Skin of body (tissue), 2 donors: Measurements from ENCODE around the gene CATSPER3. TPM values are rescaled to one million over a fixed set of nuclear protein-coding genes. Genes with fewer than 3 reads are reported as not detected.

Experiments
- DNase-seq: peaks from one replicate; lab custom pipeline; 2025; lab: John Stamatoyannopoulos, UW
- total RNA-seq: library from RNA; depleted of rRNA; stranded (reverse); fragments of >200 nt; gene quantifications from one replicate; pipeline ENCODE4 v1.2.3, GENCODE V29; 2014

The CATSPER3 gene
- total RNA-seq, 1 donor from 2014 or later: not detected

DNA sequence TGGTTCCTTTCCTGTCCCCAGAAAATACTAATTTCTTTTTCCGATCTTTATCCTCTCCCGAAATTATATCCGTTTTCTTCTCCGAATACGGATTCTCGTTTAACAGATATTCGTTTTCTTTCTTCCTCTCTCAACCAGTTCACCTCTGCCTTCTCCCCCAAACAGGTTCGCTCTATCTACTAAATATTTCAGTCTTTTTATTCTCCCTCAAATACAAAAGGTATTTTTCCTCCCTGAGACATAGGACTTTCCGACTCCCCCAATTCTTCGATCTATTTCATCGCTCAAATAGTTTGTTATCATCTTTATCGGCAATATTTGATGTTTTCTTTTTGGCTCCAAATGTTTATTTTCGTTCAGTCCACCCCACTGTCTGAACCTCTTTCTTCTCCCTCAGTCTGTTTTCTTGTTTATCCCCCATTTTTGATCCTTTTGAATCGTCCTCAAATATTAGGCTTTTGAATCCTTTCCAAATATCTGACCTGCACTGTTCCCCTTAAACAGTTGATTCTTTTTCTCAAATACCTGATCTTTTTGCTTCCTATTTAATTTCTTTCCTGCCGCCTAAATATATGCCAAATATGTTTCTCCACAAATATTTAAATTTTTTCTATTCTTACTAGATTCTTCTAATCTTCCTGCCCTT lies 61.9 kb downstream of the CATSPER3 start:
- DNase-seq: no peak

GRCh38 chr5:135030123-135030955 lies 62.6 kb downstream of the CATSPER3 start:
- DNase-seq: no peak

DNA sequence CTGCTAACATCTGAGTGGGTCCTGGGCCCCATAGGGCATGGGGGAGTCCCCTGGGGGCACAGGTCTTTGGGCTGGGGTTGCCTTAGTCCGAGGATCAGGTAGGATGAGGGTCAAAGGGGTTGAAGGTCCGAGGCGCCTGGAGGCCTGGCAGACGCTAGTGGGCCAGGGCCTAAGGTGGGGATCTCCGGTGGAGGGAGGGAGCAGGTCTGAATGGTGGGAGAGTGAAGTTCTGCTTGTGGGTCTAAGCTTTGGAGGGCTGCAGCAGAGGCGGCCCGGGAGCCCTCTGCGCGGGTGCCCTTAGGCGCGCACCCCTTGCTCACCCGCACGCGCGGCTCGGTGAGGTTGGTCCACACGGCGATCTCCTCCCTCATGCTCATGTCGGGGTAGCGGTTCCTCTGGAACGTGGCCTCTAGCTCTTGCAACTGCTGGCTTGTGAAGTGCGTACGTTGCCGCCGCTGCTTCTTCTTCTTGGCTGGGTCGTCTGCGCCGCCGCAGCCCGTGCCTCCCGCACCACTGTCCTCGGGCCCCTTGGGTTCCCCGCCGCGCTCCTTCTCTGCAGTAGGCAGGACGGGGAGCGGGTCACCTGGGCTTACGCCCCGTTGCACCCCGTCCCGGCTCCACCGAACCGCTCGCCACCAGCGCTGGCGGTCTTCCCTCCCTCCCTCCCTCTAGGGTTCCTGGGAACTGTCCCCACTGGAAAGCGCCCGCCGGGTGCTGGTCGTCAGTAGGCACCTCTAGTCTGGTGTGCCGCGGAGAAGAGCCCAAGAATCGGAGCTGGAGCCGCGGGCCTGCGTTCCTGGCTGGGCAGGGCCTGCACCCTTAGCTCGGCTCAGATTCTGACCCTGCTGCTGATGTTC lies 63.5 kb downstream of the CATSPER3 start:
- DNase-seq: no peak

GRCh38 chr5:135031813-135032694 lies 64.3 kb downstream of the CATSPER3 start:
- DNase-seq: no peak

GRCh38 chr5:135032695-135032998 lies 64.9 kb downstream of the CATSPER3 start:
- no peak for DNase-seq

GRCh38 chr5:135032999-135033861 lies 65.5 kb downstream of the CATSPER3 start:
- no peak for DNase-seq

- DNase-seq: no peak
These were observed 66.2 kb downstream of the CATSPER3 start, which contains the start of gene PITX1 for GRCh38 chr5:135033901-135034235. Gene PITX1 (minus strand): TSS chr5:135034228. CDS start chr5:135033881, 347 bp downstream.

GRCh38 chr5:135034236-135034962 lies 66.7 kb downstream of the CATSPER3 start:
- no peak for DNase-seq

- DNase-seq: no peak
These were observed 67.4 kb downstream of the CATSPER3 start for GRCh38 chr5:135034963-135035677.

GRCh38 chr5:135035678-135036030 lies 67.9 kb downstream of the CATSPER3 start:
- DNase-seq: no peak

DNA sequence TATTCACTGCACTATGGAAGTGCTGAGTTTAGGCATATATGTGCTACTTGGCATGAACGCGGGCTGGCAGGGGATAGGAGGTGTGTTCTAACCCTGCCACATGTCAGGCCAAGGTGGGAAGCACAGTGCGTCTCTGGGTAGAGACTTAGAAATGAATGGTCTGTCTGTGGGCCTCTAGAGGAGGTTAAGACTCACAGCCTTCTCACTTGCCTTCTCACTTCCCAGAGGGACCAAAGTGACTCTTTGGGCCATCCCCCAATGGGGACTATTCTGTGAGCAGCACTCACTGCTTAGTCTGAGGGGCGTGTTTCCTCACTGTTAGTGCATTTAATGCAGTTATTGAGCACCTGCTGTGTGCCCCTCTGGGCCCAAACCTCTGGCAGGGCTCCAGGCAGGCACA lies 68.7 kb downstream of the CATSPER3 start:
- no peak for DNase-seq

GRCh38 chr5:135037519-135038204 lies 70.0 kb downstream of the CATSPER3 start:
- no peak for DNase-seq

DNA sequence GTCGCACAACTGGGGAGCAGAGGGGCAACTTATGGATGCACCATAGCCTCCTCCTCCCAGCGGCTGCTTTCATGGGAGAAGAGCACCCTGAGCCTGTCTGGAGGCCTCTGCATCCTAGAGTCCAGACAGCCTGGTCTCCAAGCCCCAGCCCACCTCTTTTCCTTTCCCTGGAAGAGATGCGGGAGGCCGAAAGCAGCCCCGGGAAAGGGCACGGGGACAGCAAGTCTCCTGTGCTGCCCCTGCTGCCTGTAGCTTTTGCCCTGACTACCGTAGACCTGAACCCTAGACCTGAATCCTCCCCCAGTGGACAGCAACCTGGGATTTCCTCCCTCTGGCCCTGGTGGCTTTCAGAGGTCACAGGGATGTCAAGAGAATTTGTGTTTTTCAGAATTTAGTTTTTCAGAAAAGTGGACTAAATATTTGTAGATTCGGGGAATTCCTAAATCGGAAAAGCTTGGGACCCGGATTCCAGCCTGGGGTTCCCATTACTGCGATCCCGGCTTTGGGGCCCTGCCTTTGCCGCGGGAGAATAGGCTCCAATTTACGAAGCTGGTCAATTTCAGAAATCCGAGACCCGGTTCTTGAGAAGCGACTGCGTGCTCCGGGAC lies 70.6 kb downstream of the CATSPER3 start:
- no peak for DNase-seq

DNA sequence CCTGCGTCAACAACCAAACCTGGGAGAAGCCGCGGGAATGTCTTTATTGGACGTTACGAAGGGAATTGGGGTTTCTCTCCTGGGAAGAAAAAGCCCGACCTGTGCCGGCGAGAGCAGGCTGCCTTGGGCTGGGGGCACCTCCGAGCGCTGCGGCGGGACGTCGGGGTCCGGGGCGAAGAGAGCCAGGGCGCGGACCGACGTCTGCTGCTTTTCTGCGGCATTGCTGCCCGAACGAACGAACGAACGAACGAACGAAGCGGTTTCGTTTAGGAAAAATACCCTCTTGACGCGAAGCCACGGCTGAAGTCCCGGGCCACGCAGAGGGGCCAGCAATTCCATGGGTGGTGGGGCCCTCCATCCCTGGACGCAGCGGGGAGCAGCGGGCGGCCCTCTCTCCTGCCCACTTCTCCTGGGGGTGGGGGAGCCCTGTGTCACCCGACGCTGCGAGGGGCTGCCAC lies 71.1 kb downstream of the CATSPER3 start:
- no peak for DNase-seq

DNA sequence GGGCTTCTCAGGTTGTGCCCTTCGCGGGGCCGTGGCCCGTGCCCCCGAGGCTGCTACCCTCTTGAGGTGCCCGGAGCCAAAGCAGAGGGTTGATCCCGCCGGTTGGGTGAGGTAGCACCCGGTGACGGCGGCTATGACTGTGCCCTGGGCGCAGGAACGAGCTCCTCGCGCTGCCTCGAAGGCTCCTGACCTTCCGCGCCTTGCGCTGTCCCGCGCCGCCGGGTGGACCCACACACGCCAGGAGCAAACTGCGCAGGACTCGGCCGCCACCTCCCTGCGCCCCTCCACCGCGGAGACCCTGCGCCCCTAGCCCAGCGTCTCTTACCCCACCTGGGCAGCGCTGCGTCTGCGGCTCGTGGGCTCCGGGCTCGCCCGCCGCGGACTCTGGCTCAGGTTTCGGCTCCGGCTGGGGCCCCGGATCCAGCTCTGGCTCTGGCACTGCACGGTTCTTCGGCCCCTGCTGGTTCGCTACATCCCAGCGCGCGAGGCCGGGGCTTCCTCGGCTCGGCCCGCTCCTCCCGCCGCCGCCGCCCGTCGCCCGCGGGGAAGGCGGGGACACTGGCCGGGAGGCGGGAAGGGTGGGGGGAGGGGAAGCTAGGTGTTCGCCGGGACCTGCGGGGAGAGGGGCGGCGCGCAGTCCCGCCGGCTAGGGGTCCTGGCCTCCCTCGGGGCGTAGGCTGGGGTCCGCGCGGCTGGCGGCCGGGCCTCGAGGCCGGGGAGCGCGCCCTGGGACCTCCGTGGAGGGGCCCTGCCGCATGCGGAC lies 71.7 kb downstream of the CATSPER3 start:
- DNase-seq: no peak

DNA sequence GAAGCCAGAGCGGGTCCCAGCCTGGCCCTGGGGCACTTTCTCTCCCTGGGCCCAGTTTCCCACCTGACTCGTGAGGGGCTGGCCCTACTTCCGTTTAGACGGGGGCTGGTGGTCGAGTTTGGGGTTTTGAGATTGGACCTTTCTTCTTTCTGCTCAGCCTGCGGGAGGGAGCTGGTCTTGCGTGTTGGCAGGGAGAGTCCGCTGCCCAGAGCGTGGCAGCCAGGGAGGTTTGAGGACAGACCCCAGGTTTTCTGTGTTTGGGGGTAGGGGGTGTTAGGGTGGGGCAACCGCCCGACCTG lies 72.3 kb downstream of the CATSPER3 start:
- DNase-seq: no peak
